IPS-20b (cell line): Measurements from ENCODE around the gene PROM2.

Experiments used
- H3K27ac ChIP-seq: one replicate; pipeline ENCODE4 v1.5.1; 2013; ENCODE audit warnings: low read length
- H3K27me3 ChIP-seq: 2 replicates; pipeline ENCODE4 v1.6.1; 2013; ENCODE audit warnings: mild to moderate bottlenecking, low read length, inconsistent platforms; ENCODE audit not compliant: insufficient read depth
- H3K36me3 ChIP-seq: 2 replicates; pipeline ENCODE4 v1.6.1; 2013; ENCODE audit warnings: low read depth, mild to moderate bottlenecking, inconsistent platforms, low read length, moderate library complexity; ENCODE audit not compliant: insufficient read depth
- H3K4me1 ChIP-seq: 2 replicates; pipeline ENCODE4 v1.6.1; 2013; ENCODE audit warnings: mild to moderate bottlenecking, control low read depth, inconsistent platforms, low read length, moderate library complexity; ENCODE audit not compliant: insufficient read depth
- H3K4me3 ChIP-seq: 2 replicates; pipeline ENCODE4 v1.5.1; 2013; ENCODE audit warnings: mild to moderate bottlenecking, low read length, inconsistent platforms
- H3K9ac ChIP-seq: 2 replicates; pipeline ENCODE4 v1.6.1; 2013; ENCODE audit warnings: low read depth, mild to moderate bottlenecking, inconsistent platforms, low read length, moderate library complexity
- H3K9me3 ChIP-seq: 2 replicates; pipeline ENCODE4 v1.6.1; 2013; ENCODE audit warnings: mild to moderate bottlenecking, low read depth, low read length, inconsistent platforms; ENCODE audit not compliant: insufficient read depth

The PROM2 gene

GRCh38 chr2:95312543-95313201 lies 38.4 kb downstream of the PROM2 start:
- no peaks in the 10 kb centered on the region for H3K9me3 ChIP-seq
- no peak overlapping the region for H3K9ac ChIP-seq
- H3K27me3 ChIP-seq = no peaks in the 10 kb centered on the region
- no peaks in the 10 kb centered on the region for H3K4me1 ChIP-seq
- no peaks in the 10 kb centered on the region for H3K36me3 ChIP-seq
- no peak overlapping the region for H3K4me3 ChIP-seq
- H3K27ac ChIP-seq = no peak overlapping the region

DNA sequence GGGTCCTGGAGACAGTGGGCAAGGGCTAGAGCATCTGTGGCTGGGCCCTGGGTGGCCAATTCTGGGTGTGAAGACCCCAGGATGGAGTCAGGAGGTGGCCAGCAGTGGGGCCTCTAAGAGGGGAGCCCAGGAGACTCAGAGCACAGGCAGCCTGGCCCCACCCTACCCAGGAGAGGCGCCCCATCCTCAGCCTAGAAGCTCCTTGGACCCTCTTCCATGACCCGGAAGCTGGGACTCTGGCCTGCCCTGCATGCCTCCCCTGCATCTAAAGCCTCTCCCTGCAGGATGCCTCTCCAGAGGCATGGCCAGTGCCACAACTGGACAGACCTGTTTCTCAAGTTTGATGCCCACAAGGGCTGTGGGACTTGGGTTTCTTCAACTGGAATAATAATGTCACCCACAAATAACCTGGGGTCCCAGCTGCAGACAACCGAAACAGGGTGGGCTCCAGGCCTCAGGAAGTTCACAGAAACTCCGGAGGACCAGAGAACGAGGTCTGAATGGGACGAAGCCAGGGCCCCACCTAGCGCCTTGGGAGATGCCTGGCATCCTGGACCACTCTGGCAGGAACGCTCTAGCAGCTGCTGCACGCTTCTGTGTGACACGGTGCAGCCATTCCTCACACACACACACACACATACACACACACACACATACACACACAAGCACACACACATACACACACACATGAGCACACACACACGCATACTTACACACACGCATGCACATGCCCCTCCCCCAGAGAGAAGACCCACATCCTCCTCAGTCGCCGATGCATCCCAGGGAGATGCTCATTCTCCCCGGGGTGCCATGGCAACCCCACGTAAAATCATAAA lies 39.3 kb downstream of the PROM2 start:
- Histone ChIP-seq H3K4me3 (no peak overlapping the region), H3K9me3 (no peaks in the 10 kb centered on the region), H3K27ac (no peak overlapping the region), H3K36me3 (no peaks in the 10 kb centered on the region), H3K4me1 (no peaks in the 10 kb centered on the region), H3K9ac (no peak overlapping the region), H3K27me3 (no peaks in the 10 kb centered on the region)

DNA sequence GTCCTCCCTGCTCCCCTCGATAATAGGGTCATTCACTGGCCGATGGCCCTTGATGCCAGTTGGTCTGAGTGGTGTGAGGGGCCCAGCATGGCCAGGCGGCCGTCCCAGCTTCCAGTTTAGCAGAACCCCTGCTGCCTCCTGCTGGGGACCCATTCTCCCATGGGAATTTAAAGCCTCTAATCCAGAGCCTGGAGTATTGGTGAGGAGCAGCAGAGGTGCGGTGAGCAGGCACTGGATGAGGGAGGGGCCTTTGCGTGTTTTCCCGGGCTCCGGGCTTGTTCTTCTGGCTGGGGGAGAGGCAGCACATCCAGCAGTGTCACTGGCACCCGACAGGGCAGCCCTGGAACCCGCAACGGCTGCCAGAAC lies 40.3 kb downstream of the PROM2 start:
- Histone ChIP-seq H3K36me3 (no peaks in the 10 kb centered on the region), H3K9me3 (no peaks in the 10 kb centered on the region), H3K4me1 (no peaks in the 10 kb centered on the region), H3K4me3 (no peak overlapping the region), H3K9ac (no peak overlapping the region), H3K27me3 (no peaks in the 10 kb centered on the region), H3K27ac (no peak overlapping the region)

GRCh38 chr2:95314964-95315611 lies 40.8 kb downstream of the PROM2 start:
- H3K36me3 ChIP-seq = no peaks in the 10 kb centered on the region
- no peaks in the 10 kb centered on the region for H3K4me1 ChIP-seq
- no peak overlapping the region for H3K27ac ChIP-seq
- no peak overlapping the region for H3K9ac ChIP-seq
- no peaks in the 10 kb centered on the region for H3K9me3 ChIP-seq
- no peak overlapping the region for H3K4me3 ChIP-seq
- no peaks in the 10 kb centered on the region for H3K27me3 ChIP-seq

DNA sequence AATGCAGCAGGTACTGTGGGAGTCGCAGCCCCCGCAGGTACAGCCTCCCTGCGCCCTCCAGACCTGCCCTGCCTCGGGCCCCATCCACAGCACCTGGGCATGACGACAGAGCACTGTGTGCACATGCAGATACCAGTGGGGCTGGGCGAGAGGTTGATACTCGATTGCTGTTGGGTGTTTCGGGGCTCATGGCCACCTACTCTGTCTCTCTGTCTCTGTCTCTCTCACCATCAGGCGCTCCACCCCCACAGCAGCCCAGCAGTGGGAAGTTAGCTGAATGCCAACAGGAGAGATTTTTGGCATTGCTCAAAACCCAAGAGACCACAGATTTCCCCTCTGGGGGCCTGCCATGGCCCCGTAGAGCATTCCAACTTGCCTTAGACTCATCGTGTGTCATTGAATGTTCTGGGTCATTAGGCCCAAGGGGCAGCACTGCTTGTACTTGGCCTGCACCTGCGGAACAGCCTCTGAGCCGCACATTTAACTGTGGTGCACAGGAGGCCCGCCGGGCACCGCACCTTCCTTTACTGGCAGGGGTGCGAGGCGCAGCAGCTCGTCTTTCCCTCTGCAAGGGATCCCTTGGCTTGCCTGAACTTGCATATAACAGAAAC lies 41.7 kb downstream of the PROM2 start:
- Histone ChIP-seq H3K9ac (no peak overlapping the region), H3K4me3 (no peak overlapping the region), H3K27me3 (no peaks in the 10 kb centered on the region), H3K27ac (no peak overlapping the region), H3K9me3 (no peaks in the 10 kb centered on the region), H3K36me3 (no peaks in the 10 kb centered on the region), H3K4me1 (no peaks in the 10 kb centered on the region)

- Histone ChIP-seq H3K9ac (no peak overlapping the region), H3K9me3 (no peaks in the 10 kb centered on the region), H3K4me3 (no peak overlapping the region), H3K4me1 (no peaks in the 10 kb centered on the region), H3K27me3 (no peaks in the 10 kb centered on the region), H3K36me3 (no peaks in the 10 kb centered on the region), H3K27ac (no peak overlapping the region)
Measured at GRCh38 chr2:95316466-95317122, 42.3 kb downstream of the PROM2 start.

DNA sequence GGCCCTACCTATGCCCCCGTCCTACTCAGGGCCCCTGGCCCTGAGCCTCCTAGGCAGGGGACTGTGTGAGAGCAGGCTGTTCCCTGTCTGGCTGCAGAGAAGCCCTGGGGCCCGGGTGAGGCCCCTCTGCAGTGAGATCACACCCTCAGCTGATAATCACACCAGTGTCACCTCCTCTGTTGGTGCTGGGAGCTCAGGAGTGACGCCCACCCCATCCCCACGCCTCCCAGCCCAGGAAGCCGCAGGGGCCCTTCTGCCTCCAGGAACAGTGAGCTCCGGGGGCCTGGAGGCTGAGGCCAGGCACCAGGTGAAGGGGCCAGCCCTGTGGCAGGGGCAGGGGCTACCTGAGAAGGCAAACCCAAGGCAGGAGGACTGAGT lies 42.9 kb downstream of the PROM2 start:
- H3K4me1 ChIP-seq = no peaks in the 10 kb centered on the region
- no peaks in the 10 kb centered on the region for H3K36me3 ChIP-seq
- no peak overlapping the region for H3K27ac ChIP-seq
- H3K27me3 ChIP-seq = no peaks in the 10 kb centered on the region
- H3K4me3 ChIP-seq = no peak overlapping the region
- H3K9me3 ChIP-seq = no peaks in the 10 kb centered on the region
- no peak overlapping the region for H3K9ac ChIP-seq

- no peaks in the 10 kb centered on the region for H3K4me1 ChIP-seq
- H3K36me3 ChIP-seq = no peaks in the 10 kb centered on the region
- no peak overlapping the region for H3K4me3 ChIP-seq
- no peaks in the 10 kb centered on the region for H3K27me3 ChIP-seq
- no peak overlapping the region for H3K9ac ChIP-seq
- no peak overlapping the region for H3K27ac ChIP-seq
- no peaks in the 10 kb centered on the region for H3K9me3 ChIP-seq
Measured at GRCh38 chr2:95317665-95318425, 43.6 kb downstream of the PROM2 start.

GRCh38 chr2:95318431-95319220 lies 44.4 kb downstream of the PROM2 start:
- Histone ChIP-seq H3K27ac (no peak overlapping the region), H3K4me1 (no peaks in the 10 kb centered on the region), H3K9ac (no peak overlapping the region), H3K4me3 (no peak overlapping the region), H3K36me3 (no peaks in the 10 kb centered on the region), H3K9me3 (no peaks in the 10 kb centered on the region), H3K27me3 (no peaks in the 10 kb centered on the region)

GRCh38 chr2:95319481-95320343 lies 45.5 kb downstream of the PROM2 start:
- Histone ChIP-seq H3K9ac (no peak overlapping the region), H3K4me3 (no peak overlapping the region), H3K36me3 (no peaks in the 10 kb centered on the region), H3K4me1 (no peaks in the 10 kb centered on the region), H3K27ac (no peak overlapping the region), H3K27me3 (no peaks in the 10 kb centered on the region), H3K9me3 (no peaks in the 10 kb centered on the region)
